H1 (cell line): ENCODE data around the gene TNS3. TPM values are rescaled to one million over a fixed set of nuclear protein-coding genes. Genes with fewer than 3 reads are reported as not detected.

ENCODE experiments used
- CTCF ChIA-PET: fragments of 300-600 bp; sonication (Branson Sonifier 250); formaldehyde crosslinking; loops from one replicate; lab custom pipeline; 2021; ENCODE audit not compliant: partially characterized antibody; lab: Charles Lee
- POLR2A ChIA-PET: fragments of 300-600 bp; sonication (Branson Sonifier 250); formaldehyde crosslinking; loops from one replicate; lab custom pipeline; 2021; ENCODE audit warnings: inconsistent platforms; ENCODE audit not compliant: partially characterized antibody; lab: Charles Lee
- DNase-seq, 2 experiments: peaks; one replicate each; pipeline versions ENCODE4 v3.0.0 to v3.0.0-alpha.2; 2010 to 2022; ENCODE audit warnings: low spot score in 2 of 2, low read depth in 1 of 2, mixed read lengths in 1 of 2
- FAIRE-seq: peaks from 2 replicates; lab custom pipeline; 2011; peaks lifted over from hg19 to GRCh38; lab: Jason Lieb, UNC
- H2AFZ ChIP-seq: 2 replicates; pipeline ENCODE4 v1.8.1; 2012; ENCODE audit warnings: low read length, inconsistent platforms
- H2AK5ac ChIP-seq: 2 replicates; pipeline ENCODE4 v1.6.1; 2013; ENCODE audit warnings: low read depth, low read length
- H2BK120ac ChIP-seq: replicated peaks from 2 replicates; pipeline ENCODE3; 2013; ENCODE audit warnings: low read depth, low read length, inconsistent platforms
- H2BK12ac ChIP-seq: 2 replicates; pipeline ENCODE4 v1.6.1; 2013; ENCODE audit warnings: low read depth, low read length
- H2BK15ac ChIP-seq: 2 replicates; pipeline ENCODE4 v1.6.1; 2013; ENCODE audit warnings: low read length
- H2BK20ac ChIP-seq: 2 replicates; pipeline ENCODE4 v1.6.1; 2013; ENCODE audit warnings: low read length
- H2BK5ac ChIP-seq: 2 replicates; pipeline ENCODE4 v1.6.1; 2013; ENCODE audit warnings: low read depth, low read length
- H3K14ac ChIP-seq: 2 replicates; pipeline ENCODE4 v1.6.1; 2013; ENCODE audit warnings: inconsistent platforms; ENCODE audit not compliant: insufficient read length
- H3K18ac ChIP-seq: 2 replicates; pipeline ENCODE4 v1.6.1; 2013; ENCODE audit warnings: low read length; ENCODE audit errors: extremely low read depth
- H3K23ac ChIP-seq: 2 replicates; pipeline ENCODE4 v1.6.1; 2013; ENCODE audit warnings: inconsistent platforms; ENCODE audit not compliant: insufficient read length
- H3K23me2 ChIP-seq: 2 replicates; pipeline ENCODE4 v1.6.1; 2013; ENCODE audit warnings: low read depth, low read length
- H3K27ac ChIP-seq: 2 replicates; pipeline ENCODE4 v1.6.1; 2011; ENCODE audit warnings: low read depth, low read length, inconsistent platforms
- H3K27me3 ChIP-seq, 4 experiments: replicated peaks in 1 of 4; 1 replicate in 1 of 4; 2 replicates in 3 of 4; pipeline versions ENCODE4 v1.6.1 to v1.8.1; 2011 to 2013; ENCODE audit warnings: low read length in 3 of 4, mild to moderate bottlenecking in 3 of 4, inconsistent platforms in 2 of 4, mixed read lengths in 2 of 4, moderate library complexity in 1 of 4; ENCODE audit not compliant: control insufficient read depth in 3 of 4, insufficient read depth in 3 of 4; ENCODE audit errors: extremely low read depth in 1 of 4
- H3K36me3 ChIP-seq, 4 experiments: 2 replicates each; pipeline versions ENCODE4 v1.6.1 to v1.8.1; 2011 to 2013; ENCODE audit warnings: mild to moderate bottlenecking in 4 of 4, low read length in 3 of 4, moderate library complexity in 2 of 4, control low read depth in 1 of 4, inconsistent platforms in 1 of 4; ENCODE audit not compliant: insufficient read depth in 4 of 4, control insufficient read depth in 2 of 4
- H3K4ac ChIP-seq: replicated peaks from 2 replicates; pipeline ENCODE3; 2013; ENCODE audit warnings: low read length, low read depth, mixed read lengths, inconsistent platforms; ENCODE audit not compliant: insufficient read length
- H3K4me1 ChIP-seq, 4 experiments: replicated peaks in 1 of 4; 1 replicate in 1 of 4; 2 replicates in 3 of 4; pipeline versions ENCODE4 v1.6.1 to v1.8.1; 2011 to 2013; ENCODE audit warnings: low read length in 3 of 4, inconsistent platforms in 2 of 4, mixed read lengths in 1 of 4; ENCODE audit not compliant: insufficient read depth in 4 of 4, control insufficient read depth in 3 of 4
- H3K4me2 ChIP-seq, 2 experiments: 2 replicates each; pipeline versions ENCODE4 v1.6.1 to v1.8.1; 2011 to 2013; ENCODE audit warnings: low read depth in 2 of 2, low read length in 2 of 2, control low read depth in 1 of 2, inconsistent platforms in 1 of 2, mild to moderate bottlenecking in 1 of 2; ENCODE audit not compliant: insufficient read depth in 1 of 2
- H3K4me3 ChIP-seq, 4 experiments: fragments of 200-600, 300-600 bp in 1 of 4; sonication (generic), shearing (Covaris generic), sonication (Bioruptor Twin) in 1 of 4; 2 replicates each; pipeline versions ENCODE4 v1.5.1 to v1.8.1; 2011 to 2016; ENCODE audit warnings: low read length in 4 of 4, low read depth in 3 of 4, control low read depth in 2 of 4, inconsistent platforms in 2 of 4, mild to moderate bottlenecking in 2 of 4, mixed read lengths in 1 of 4, moderate library complexity in 1 of 4; ENCODE audit not compliant: insufficient read depth in 2 of 4; ENCODE audit errors: extremely low read depth in 1 of 4
- H3K56ac ChIP-seq: replicated peaks from 2 replicates; pipeline ENCODE3; 2013; ENCODE audit warnings: low read depth, mild to moderate bottlenecking, mixed read lengths, low read length, inconsistent platforms; ENCODE audit not compliant: insufficient read length
- H3K79me1 ChIP-seq: 2 replicates; pipeline ENCODE4 v1.6.1; 2013; ENCODE audit warnings: low read depth, low read length, control low read depth
- H3K79me2 ChIP-seq, 2 experiments: 2 replicates each; pipeline versions ENCODE4 v1.6.1 to v1.8.1; 2012 to 2013; ENCODE audit warnings: low read length in 2 of 2, mild to moderate bottlenecking in 2 of 2, inconsistent platforms in 1 of 2; ENCODE audit not compliant: insufficient read depth in 2 of 2, control insufficient read depth in 1 of 2
- H3K9ac ChIP-seq, 4 experiments: replicated peaks in 1 of 4; 1 replicate in 1 of 4; 2 replicates in 3 of 4; pipeline versions ENCODE4 v1.6.1 to v1.8.1; 2011 to 2013; ENCODE audit warnings: low read depth in 3 of 4, low read length in 3 of 4, control low read depth in 2 of 4, mild to moderate bottlenecking in 2 of 4, moderate library complexity in 2 of 4, inconsistent platforms in 1 of 4; ENCODE audit errors: extremely low read depth in 1 of 4
- H3K9me3 ChIP-seq, 2 experiments: 2 replicates each; pipeline versions ENCODE4 v1.6.1 to v1.8.1; 2012 to 2013; ENCODE audit warnings: mild to moderate bottlenecking in 2 of 2, moderate library complexity in 2 of 2, control low read depth in 1 of 2, inconsistent platforms in 1 of 2, low read depth in 1 of 2, low read length in 1 of 2, mixed read lengths in 1 of 2; ENCODE audit not compliant: insufficient read depth in 2 of 2
- H4K20me1 ChIP-seq, 2 experiments: replicated peaks in 1 of 2; 2 replicates each; pipeline versions ENCODE3 to v1.8.1; 2011 to 2013; ENCODE audit warnings: inconsistent platforms in 2 of 2, low read length in 2 of 2, mild to moderate bottlenecking in 1 of 2; ENCODE audit not compliant: insufficient read depth in 2 of 2, control insufficient read depth in 1 of 2
- H4K5ac ChIP-seq: 2 replicates; pipeline ENCODE4 v1.6.1; 2013; ENCODE audit warnings: low read length, low read depth, mixed read lengths, inconsistent platforms; ENCODE audit not compliant: insufficient read length
- H4K8ac ChIP-seq: 2 replicates; pipeline ENCODE4 v1.8.0; 2013; ENCODE audit warnings: mild to moderate bottlenecking, moderate library complexity, low read length, inconsistent platforms; ENCODE audit not compliant: insufficient read depth; ENCODE audit errors: extremely low read depth
- H4K91ac ChIP-seq: replicated peaks from 2 replicates; pipeline ENCODE3; 2013; ENCODE audit warnings: low read length, mixed read lengths, inconsistent platforms; ENCODE audit not compliant: insufficient read length
- BCL11A ChIP-seq, 2 experiments: IDR thresholded peaks; one replicate each; pipeline ENCODE4 v1.6.1; 2011; ENCODE audit warnings: low read depth in 2 of 2, low read length in 2 of 2, mild to moderate bottlenecking in 2 of 2
- CEBPB ChIP-seq: IDR thresholded peaks from 2 replicates; pipeline ENCODE4 v1.6.1; 2012; ENCODE audit warnings: low read depth, low read length
- CREB1 ChIP-seq: IDR thresholded peaks from 2 replicates; pipeline ENCODE4 v1.6.1; 2012; ENCODE audit warnings: inconsistent platforms
- CTBP2 ChIP-seq: IDR thresholded peaks from 2 replicates; pipeline ENCODE4 v1.7.0; 2011; ENCODE audit warnings: borderline replicate concordance, mild to moderate bottlenecking, moderate library complexity, mixed read lengths, low read length; ENCODE audit not compliant: insufficient read depth, insufficient read length
- CTCF ChIP-seq, 3 experiments: IDR thresholded peaks; 1 replicate in 2 of 3; 2 replicates in 1 of 3; pipeline versions ENCODE4 v1.5.1 to v1.6.1; 2011; ENCODE audit warnings: low read length in 3 of 3, mild to moderate bottlenecking in 3 of 3, inconsistent platforms in 2 of 3, low read depth in 1 of 3, moderate library complexity in 1 of 3; ENCODE audit not compliant: insufficient read depth in 1 of 3; ENCODE audit errors: control extremely low read depth in 1 of 3
- MAFK ChIP-seq: IDR thresholded peaks from 2 replicates; pipeline ENCODE4 v1.6.1; 2012; ENCODE audit warnings: low read depth, mild to moderate bottlenecking, improper control_type of control experiment, low read length
- NRF1 ChIP-seq: IDR thresholded peaks from 2 replicates; pipeline ENCODE4 v1.6.1; 2011; ENCODE audit warnings: mild to moderate bottlenecking, low read depth, low read length, improper control_type of control experiment
- POU5F1 ChIP-seq: IDR thresholded peaks from 2 replicates; pipeline ENCODE4 v1.6.1; 2011; ENCODE audit warnings: low read depth, mild to moderate bottlenecking, low read length, moderate library complexity
- SIX5 ChIP-seq: IDR thresholded peaks from 2 replicates; pipeline ENCODE4 v1.6.1; 2011; ENCODE audit warnings: mild to moderate bottlenecking, low read depth, low read length
- TAF7 ChIP-seq: optimal IDR thresholded peaks from 2 replicates; pipeline ENCODE3; 2011; ENCODE audit warnings: low read depth, mild to moderate bottlenecking, inconsistent platforms, low read length, moderate library complexity, borderline replicate concordance
- WGBS, 2 experiments: shearing (Covaris generic) in 1 of 2; methylation state at CpG; one replicate each; pipeline versions ENCODE4 v1.1.6 to v1.1.7; 2013 to 2015; ENCODE audit warnings: low lambda C conversion rate in 2 of 2, mixed read lengths in 2 of 2, inconsistent platforms in 1 of 2, low coverage in 1 of 2, missing lambda C conversion rate in 1 of 2; ENCODE audit not compliant: insufficient replicate concordance in 2 of 2, insufficient coverage in 1 of 2, insufficient read length in 1 of 2; ENCODE audit errors: extremely low coverage in 1 of 2, missing lambda C conversion rate in 1 of 2; 5-methylcytosine and 5-hydroxymethylcytosine counted together
- polyA plus RNA-seq, 7 experiments: library from polyadenylated mRNA; depleted of rRNA in 3 of 7; stranded (reverse) in 5 of 7; unstranded in 2 of 7; fragments of >200 nt in 5 of 7; fragments of 200-250 nt in 2 of 7; gene quantifications; 1 replicate in 5 of 7; 2 replicates in 1 of 7; 4 replicates in 1 of 7; pipeline versions ENCODE4 v1.2.1 to v1.2.3, GENCODE V29; 2011 to 2013; ENCODE audit warnings: missing spikeins in 2 of 7, mixed read lengths in 2 of 7
- total RNA-seq: library from RNA; stranded (reverse); fragmentation: NEBNext Ultra II Directional; extraction: Animal tissue kit (Norgen Biotek cat#: 25700); gene quantifications from 2 replicates; pipeline ENCODE4 v1.2.1, GENCODE V29; 2021

Gene TNS3
- total and polyA plus RNA-seq, 2 of the 8 experiments (the other 6 are each of a cell fraction or from before 2014, with no cell fraction given) = 11.9 to 24.2 TPM

GRCh38 chr7:47249361-47249760, 332.6 kb downstream of the TNS3 start:
- Histone ChIP-seq H3K23me2 (peaks cover 7% of the 10 kb centered on the region; the same call in 1 of the 2 replicates), H3K36me3 (no peaks in the 10 kb centered on the region), H2BK15ac (no peak overlapping the region), H3K4me2 (no peak overlapping the region), H2BK5ac (no peak overlapping the region), H3K14ac (no peak overlapping the region), H2BK12ac (no peak overlapping the region), H3K4me3 (no peak overlapping the region), H2BK120ac (no peak overlapping the region), H4K91ac (no peak overlapping the region), H3K9me3 (no peaks in the 10 kb centered on the region), H4K8ac (no peak overlapping the region), H3K27me3 (peaks cover 0 to 6% (median 2%) of the 10 kb centered on the region in 4 experiments; a peak in 2 of 7 replicates), H2AFZ (no peak overlapping the region), H3K27ac (no peak overlapping the region), H3K56ac (no peak overlapping the region), H3K79me2 (no peaks in the 10 kb centered on the region), H3K23ac (no peak overlapping the region), H3K79me1 (no peaks in the 10 kb centered on the region), H3K4me1 (peaks cover 4 to 5% (median 4%) of the 10 kb centered on the region in 4 experiments), H2AK5ac (no peak overlapping the region), H3K4ac (no peak overlapping the region), H4K5ac (no peak overlapping the region), H2BK20ac (no peak overlapping the region), H3K18ac (no peak overlapping the region), H4K20me1 (no peaks in the 10 kb centered on the region), H3K9ac (no peak overlapping the region)
- WGBS, 2 experiments = 88% methylated on average over 2 of the region's 2 CpGs; no CpG with 5 or more reads in 1 of the 2 experiments
- ChIA-PET CTCF (interaction anchor here (1.0 kb wide), 1 partner anchor 17 kb away, joined by 3 read pairs; no protein-coding TSS in a partner anchor), POLR2A (no interaction called here)
- DNase-seq = no peak
- FAIRE-seq = no peak
- TF ChIP-seq BCL11A (IDR thresholded peaks at IDR 0.05; ENCODE audit: low read depth in 2 of 2, low read length in 2 of 2) (no peak), TAF7 (no peak), MAFK (no peak), CREB1 (no peak), CEBPB (no peak), POU5F1 (no peak), CTCF (IDR thresholded peaks at IDR 0.05; ENCODE audit: control extremely low read depth in 1 of 3, insufficient read depth in 1 of 3, low read depth in 1 of 3, low read length in 3 of 3) (no peak), NRF1 (no peak), CTBP2 (no peak), SIX5 (no peak)
